Measurements from ENCODE around the gene CNOT2. TPM values are rescaled to one million over a fixed set of nuclear protein-coding genes. Genes with fewer than 3 reads are reported as not detected.
"Not testable (repeated sequence)": the region's sequence is repeated elsewhere in the genome, so short reads cannot be mapped to it uniquely, and the experiment has no call there.

CNOT2 gene
- total RNA-seq, 2 experiments from 2014 or later, result 72.2 to 73.2 TPM

DNA sequence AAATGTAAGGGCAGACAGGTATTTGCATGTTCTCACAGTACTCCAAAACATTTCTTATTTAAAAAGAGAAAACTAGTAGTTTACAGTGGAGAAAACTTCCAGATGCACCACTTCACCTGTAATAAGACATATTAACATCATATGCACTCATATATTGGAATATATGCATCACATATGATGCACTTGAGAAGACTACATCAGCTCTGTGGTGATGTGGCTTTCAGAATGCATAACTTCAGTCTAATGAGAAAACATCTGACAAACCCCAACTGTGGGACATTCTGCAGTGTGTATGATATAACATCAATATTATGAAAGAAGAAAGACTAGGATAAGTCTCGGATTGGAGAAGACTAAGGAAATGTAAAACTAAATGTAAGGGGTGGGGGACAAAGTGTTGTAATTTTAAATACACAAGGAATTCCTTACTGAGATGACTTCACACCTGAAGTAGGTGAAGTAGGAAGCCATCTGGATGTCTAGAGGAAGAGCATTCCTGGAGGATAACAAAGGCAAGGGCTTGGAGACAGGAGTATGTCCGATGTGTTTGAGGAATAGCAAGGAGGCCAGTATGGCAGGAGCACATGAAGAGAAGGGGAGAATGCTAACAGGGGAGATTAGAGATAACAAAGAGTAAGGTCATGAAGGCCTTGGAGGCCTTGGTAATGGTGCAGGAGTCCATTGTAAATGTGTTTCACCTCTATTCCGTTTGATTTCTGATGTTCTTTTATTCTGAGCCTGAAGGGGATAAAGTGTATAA lies 49.0 kb downstream of the CNOT2 start:
- POLR2A ChIA-PET, result no interaction called here
- CTCF ChIA-PET, result interaction anchor here (0.7 kb wide), 1 partner anchor 284 kb away, joined by 3 read pairs; no protein-coding TSS in a partner anchor

- CTCF ChIA-PET, result interaction anchor here (0.6 to 2.0 kb wide), 2 partner anchors 11 to 18 kb away, joined by 3 to 5 read pairs; no protein-coding TSS in a partner anchor
- POLR2A ChIA-PET, result not testable (repeated sequence)
Observed at GRCh38 chr12:70304684-70305555, 61.7 kb downstream of the CNOT2 start.

- POLR2A ChIA-PET, result no interaction called here
Observed at GRCh38 chr12:70305794-70306193, 62.6 kb downstream of the CNOT2 start.

DNA sequence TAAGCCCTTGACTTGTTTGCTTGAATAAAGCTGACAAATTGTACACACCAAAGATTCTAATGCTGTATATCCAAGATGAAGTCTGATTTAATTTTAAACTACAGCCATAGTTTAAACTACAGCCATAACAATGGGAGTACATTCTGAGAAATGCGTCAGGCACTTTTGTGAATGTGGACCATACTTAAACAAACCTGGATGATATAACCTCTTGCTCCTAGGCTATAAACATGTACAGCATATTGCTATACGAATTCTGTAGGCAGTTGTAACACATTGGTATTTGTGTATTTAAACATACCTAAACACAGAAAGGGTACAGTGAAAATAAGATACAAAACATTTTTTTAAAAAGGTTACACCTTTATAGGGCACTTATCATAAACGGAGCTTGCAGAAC lies 63.4 kb downstream of the CNOT2 start:
- CTCF ChIA-PET, result no interaction called here
- POLR2A ChIA-PET, result no interaction called here

More at GRCh38 chr12:70305794-70306193, 62.6 kb downstream of the CNOT2 start:
- CTCF ChIA-PET, result interaction anchor here (0.7 to 2.0 kb wide), 3 partner anchors 17 to 57 kb away, joined by 3 to 5 read pairs (median 4); no protein-coding TSS in a partner anchor

- CTCF ChIA-PET, result interaction anchor here (0.6 kb wide), 1 partner anchor 13 kb away, joined by 3 read pairs; no protein-coding TSS in a partner anchor
- POLR2A ChIA-PET, result no interaction called here
Observed at GRCh38 chr12:70307868-70308267, 64.6 kb downstream of the CNOT2 start.

DNA sequence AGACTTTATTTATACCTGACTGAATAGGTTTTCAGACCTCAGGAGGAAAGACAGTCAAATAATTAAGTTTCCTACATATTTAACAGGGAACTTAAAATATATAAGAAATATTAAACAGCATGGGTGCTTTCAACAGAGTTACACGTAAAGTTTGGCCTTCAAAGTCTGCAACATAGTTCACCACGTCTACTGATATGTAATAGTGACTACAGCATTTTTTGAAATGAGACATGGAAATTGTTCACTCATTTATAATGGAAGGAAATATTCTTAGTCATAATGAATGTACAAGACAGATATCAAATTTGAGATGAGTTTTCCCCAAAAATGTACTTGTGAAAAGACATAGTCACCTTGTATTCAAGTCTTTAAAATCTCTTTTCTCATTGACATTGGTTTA lies 66.1 kb downstream of the CNOT2 start:
- ChIA-PET CTCF (no interaction called here), POLR2A (no interaction called here)

DNA sequence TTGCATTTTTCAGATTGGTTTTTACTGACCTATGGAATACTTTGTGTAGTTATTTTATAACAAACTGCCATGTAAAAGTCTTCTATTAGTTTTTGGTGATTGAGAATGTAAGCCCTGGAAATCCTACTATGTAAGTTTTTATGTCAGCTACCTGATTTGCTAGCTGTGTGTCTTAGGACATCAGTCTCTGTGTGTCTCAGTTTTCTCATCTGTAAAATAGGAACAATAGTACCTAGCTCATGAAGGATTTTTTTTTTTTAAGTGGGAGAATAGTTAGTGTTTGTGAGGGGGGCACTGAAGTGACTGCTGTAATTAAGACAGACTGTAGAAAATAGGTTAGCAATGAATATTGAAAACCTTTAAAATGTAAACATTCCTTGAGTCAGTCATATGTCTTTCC lies 70.9 kb downstream of the CNOT2 start:
- ChIA-PET CTCF (no interaction called here), POLR2A (no interaction called here)

DNA sequence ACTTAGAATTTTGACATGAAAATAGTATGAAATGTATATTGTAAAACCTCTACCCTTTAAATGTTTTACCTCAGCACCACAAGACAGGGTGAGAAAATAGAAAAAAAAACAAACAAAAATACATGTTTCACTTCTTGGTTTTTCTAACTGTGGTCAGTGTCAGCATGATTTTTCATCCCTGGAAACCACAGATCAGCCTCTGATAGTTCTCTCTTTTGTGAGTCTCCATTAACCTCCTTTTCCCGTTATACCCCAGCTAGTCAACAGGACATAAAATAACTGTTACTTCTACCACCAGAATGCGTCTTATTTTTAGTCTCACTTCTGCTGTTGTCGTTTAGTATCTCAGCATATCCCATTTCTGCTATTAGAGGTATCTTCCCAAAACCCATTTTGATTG lies 74.5 kb downstream of the CNOT2 start:
- CTCF ChIA-PET, result no interaction called here
- POLR2A ChIA-PET, result no interaction called here

- ChIA-PET CTCF (no interaction called here), POLR2A (no interaction called here)
Observed at GRCh38 chr12:70319605-70320004, 76.4 kb downstream of the CNOT2 start.

GRCh38 chr12:70321191-70321590 lies 78.0 kb downstream of the CNOT2 start:
- ChIA-PET POLR2A (no interaction called here), CTCF (no interaction called here)

- POLR2A ChIA-PET, result interaction anchor here (0.6 kb wide), 1 partner anchor 33 kb away, joined by 16 read pairs; no protein-coding TSS in a partner anchor
- CTCF ChIA-PET, result no interaction called here
Observed at GRCh38 chr12:70327541-70327940, 84.3 kb downstream of the CNOT2 start.

DNA sequence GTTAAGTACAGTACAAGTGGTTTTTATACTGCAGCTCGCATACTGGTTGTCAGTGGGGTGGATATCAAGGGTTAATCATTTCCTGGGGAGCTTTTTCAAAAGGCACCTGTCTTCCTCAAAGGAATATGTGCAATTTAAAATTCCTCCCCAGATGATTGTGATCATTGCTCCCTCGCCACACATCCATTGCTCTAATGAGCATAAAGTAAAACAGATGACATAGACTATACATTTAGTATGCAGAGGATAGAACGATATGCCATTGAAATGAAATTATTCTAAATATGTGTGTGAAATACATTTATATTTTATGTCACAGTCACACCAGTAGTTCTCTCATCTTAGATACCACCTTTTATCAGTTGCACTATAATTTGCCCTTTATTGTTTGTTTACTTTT lies 86.5 kb downstream of the CNOT2 start:
- CTCF ChIA-PET, result no interaction called here
- POLR2A ChIA-PET, result no interaction called here

GRCh38 chr12:70330158-70330557 lies 86.9 kb downstream of the CNOT2 start:
- CTCF ChIA-PET, result no interaction called here
- POLR2A ChIA-PET, result no interaction called here

- CTCF ChIA-PET, result no interaction called here
- POLR2A ChIA-PET, result no interaction called here
Observed at GRCh38 chr12:70332236-70332635, 89.0 kb downstream of the CNOT2 start.

GRCh38 chr12:70334742-70335141 lies 91.5 kb downstream of the CNOT2 start:
- CTCF ChIA-PET, result no interaction called here
- POLR2A ChIA-PET, result no interaction called here

- CTCF ChIA-PET, result no interaction called here
- POLR2A ChIA-PET, result no interaction called here
Observed at GRCh38 chr12:70338531-70338930, 95.3 kb downstream of the CNOT2 start.

GRCh38 chr12:70351076-70351475 lies 107.8 kb downstream of the CNOT2 start:
- POLR2A ChIA-PET, result no interaction called here
- CTCF ChIA-PET, result no interaction called here

- ChIA-PET CTCF (no interaction called here), POLR2A (no interaction called here)
Observed at GRCh38 chr12:70353780-70354660, 110.8 kb downstream of the CNOT2 start.

DNA sequence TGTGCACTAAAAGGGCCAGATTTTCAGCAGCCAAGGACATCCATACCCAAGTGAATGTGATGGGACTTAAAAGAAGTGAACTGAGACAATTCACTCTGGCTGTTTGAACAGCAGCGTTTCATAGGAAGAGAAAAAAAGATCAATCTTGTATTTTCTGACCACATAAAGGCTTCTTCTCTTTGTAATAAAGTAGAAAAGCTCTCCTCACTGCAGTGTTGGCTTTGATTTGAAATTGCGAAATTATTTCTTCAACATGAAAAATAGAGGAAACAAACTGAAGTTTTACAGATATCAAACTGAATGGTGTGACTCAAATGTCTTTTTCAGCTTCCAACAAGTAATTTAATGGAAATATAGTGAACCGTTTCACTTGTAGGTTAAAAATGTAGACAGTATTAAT lies 111.6 kb downstream of the CNOT2 start:
- POLR2A ChIA-PET, result no interaction called here
- CTCF ChIA-PET, result no interaction called here

DNA sequence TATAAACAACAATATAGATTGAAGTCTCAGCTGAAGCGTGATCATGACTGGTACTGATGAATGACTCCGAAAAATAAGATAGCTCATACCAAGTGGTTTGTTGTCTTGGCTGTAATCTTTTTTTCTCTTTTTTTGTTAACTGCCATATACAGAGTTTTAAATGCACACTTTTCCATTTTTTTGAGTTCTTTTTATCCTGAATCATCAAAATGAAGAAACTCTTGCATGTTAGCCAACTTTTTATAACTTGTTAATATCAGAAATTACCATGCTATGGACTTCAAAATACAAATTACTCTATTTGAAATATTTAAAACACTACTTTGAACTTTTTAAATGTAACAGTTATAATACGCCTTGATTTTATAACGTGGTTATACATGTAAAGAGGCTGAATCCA lies 112.7 kb downstream of the CNOT2 start:
- POLR2A ChIA-PET, result no interaction called here
- CTCF ChIA-PET, result no interaction called here
